ENCODE results near the gene CCDC174. TPM values are rescaled to one million over a fixed set of nuclear protein-coding genes. Genes with fewer than 3 reads are reported as not detected.

The CCDC174 gene
- total and polyA plus RNA-seq, 10 of the 15 experiments (the other 5 are each of a cell fraction or from before 2014, with no cell fraction given): 11.6 to 31.3 (median 19.1) TPM

DNA sequence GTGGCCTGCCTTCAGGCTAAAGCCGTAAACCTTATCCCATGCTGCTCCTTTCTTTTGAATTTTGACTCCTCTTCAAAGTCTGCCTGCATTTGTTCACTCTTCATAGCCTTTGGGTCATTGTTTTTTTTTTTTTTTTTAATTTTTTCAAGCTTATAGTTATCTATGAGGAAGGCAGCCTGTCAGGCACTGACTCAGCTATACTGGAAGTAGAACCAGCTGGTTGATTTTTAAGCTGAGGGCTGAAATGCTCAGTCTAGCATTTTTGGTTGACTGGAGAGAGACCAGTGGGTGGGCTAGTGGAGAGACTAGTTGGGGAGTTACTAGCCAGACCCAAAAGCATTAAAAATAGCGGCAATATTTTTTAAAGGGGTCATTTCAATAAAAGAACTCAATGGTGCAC, 67.4 kb downstream of the CCDC174 start:
- H3K4me2 ChIP-seq (ENCODE audit: control insufficient read depth, insufficient read depth): peak overlapping the region; percentile 66
- H3K27me3 ChIP-seq (replicated peaks in 1 of 2; ENCODE audit: control insufficient read depth in 2 of 2, insufficient read depth in 2 of 2, low read length in 1 of 2): no peaks in the 10 kb centered on the region
- H3K79me2 ChIP-seq (ENCODE audit: control insufficient read depth, insufficient read depth, low read length): no peaks in the 10 kb centered on the region
- FAIRE-seq: no peak
- no peak for DNase-seq (ENCODE audit: low read depth, low spot score)
- intact Hi-C loops (cut with micrococcal nuclease; ENCODE audit: unreplicated experiment): no loop called here
- H3K9me3 ChIP-seq (replicated peaks; ENCODE audit: control insufficient read depth, insufficient read depth, low read length): peaks cover 7% of the 10 kb centered on the region
- no peaks in the 10 kb centered on the region for H4K20me1 ChIP-seq (ENCODE audit: control insufficient read depth, insufficient read depth)
- RAD21 ChIA-PET (ENCODE audit: unreplicated experiment): interaction anchor here (0.6 to 1.4 kb wide), 5 partner anchors 13 to 63 kb away, joined by 3 to 6 read pairs (median 3); no protein-coding TSS in a partner anchor
- in situ Hi-C loops (cut with MboI): no loop called here
- WGBS (ENCODE audit: insufficient coverage, insufficient replicate concordance, low lambda C conversion rate, missing lambda C conversion rate): 97% methylated on average over 2 of the region's 2 CpGs
- SMC1A ChIA-PET (ENCODE audit: uncharacterized antibody, unreplicated experiment): interaction anchor here (1.1 to 2.3 kb wide), 4 partner anchors 13 to 25 kb away, joined by 3 to 6 read pairs (median 4); no protein-coding TSS in a partner anchor
- no peak overlapping the region for H3K4me3 ChIP-seq
- POLR2A ChIA-PET: interaction anchor here (0.6 to 2.1 kb wide), 3 partner anchors 21 to 509 kb away, joined by 3 to 7 read pairs (median 6); no protein-coding TSS in a partner anchor
- peaks cover 0 to 1% of the 10 kb centered on the region in 2 experiments; a peak in 1 of 4 replicates for H3K36me3 ChIP-seq (ENCODE audit: control insufficient read depth in 2 of 2, insufficient read depth in 2 of 2, low read length in 1 of 2)
- ATAC-seq: peak; percentile 64
- peaks cover 29% of the 10 kb centered on the region for H3K4me1 ChIP-seq (ENCODE audit: control insufficient read depth, insufficient read depth, low read length)
- H3K9ac ChIP-seq (ENCODE audit: control insufficient read depth, insufficient read depth, low read length): no peak overlapping the region
- BruUV-seq (replicated peaks): no TSS peak
- peak overlapping the region; percentile 58 for H2AFZ ChIP-seq (ENCODE audit: control insufficient read depth, low read depth, low read length)
- H3K27ac ChIP-seq (ENCODE audit: control insufficient read depth, insufficient read depth): peak overlapping the region; percentile 55
- TF ChIP-seq NFYA (IDR thresholded peaks at IDR 0.05; ENCODE audit: borderline replicate concordance, low read depth, low read length) (no peak), HDAC6 (IDR thresholded peaks at IDR 0.05; ENCODE audit: unreplicated experiment) (no peak), YBX1 (IDR thresholded peaks at IDR 0.05) (no peak)
- CTCF ChIA-PET: interaction anchor here (1.0 to 1.2 kb wide), 4 partner anchors 31 to 66 kb away, joined by 3 to 5 read pairs (median 3); no protein-coding TSS in a partner anchor

DNA sequence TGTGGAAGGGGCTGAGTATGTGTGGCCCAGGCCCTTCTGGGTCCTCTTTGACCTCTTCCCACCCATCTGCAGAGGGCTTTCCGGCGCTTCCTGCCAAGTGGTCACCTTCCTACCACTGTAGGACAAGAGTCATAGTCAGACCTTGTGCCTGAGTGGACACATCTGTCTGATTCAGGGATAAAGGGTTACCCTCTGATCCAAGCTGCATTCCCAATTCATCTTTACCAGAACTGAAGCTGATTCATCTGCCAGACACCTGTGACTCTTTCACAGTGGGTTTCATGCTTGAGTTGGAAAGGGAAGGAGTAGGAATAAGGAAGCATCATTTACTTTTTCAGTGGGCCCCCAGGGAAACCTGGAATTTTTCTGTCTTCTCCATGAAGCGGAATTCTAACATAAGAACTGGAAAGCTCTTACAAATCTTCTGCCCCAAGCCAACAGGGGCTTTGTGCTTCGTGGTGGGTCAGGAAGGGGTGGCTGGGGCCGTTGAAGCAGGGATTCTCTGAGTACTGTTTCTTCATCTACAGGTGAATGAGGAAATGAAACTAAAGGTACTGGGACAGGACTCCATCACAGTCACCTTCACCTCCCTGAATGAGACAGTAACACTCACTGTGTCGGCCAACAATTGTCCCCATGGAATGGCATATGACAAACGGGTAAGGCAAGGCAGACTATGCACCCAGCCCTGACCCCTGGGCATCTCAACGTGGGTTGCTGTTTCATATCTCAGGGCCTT, 69.7 kb downstream of the CCDC174 start:
- POLR2A ChIA-PET: interaction anchor here (1.0 kb wide), 1 partner anchor 29 kb away, joined by 3 read pairs; no protein-coding TSS in a partner anchor

More for the DNA sequence above, 69.7 kb downstream of the CCDC174 start:
- intact Hi-C loops (cut with micrococcal nuclease; ENCODE audit: unreplicated experiment): no loop called here
- H3K27me3 ChIP-seq (replicated peaks in 1 of 2; ENCODE audit: control insufficient read depth in 2 of 2, insufficient read depth in 2 of 2, low read length in 1 of 2): no peaks in the 10 kb centered on the region
- 52% methylated on average over 8 of the region's 8 CpGs for WGBS (ENCODE audit: insufficient coverage, insufficient replicate concordance, low lambda C conversion rate, missing lambda C conversion rate)
- BruUV-seq (replicated peaks): no TSS peak
- H3K9me3 ChIP-seq (replicated peaks; ENCODE audit: control insufficient read depth, insufficient read depth, low read length): peaks cover 7% of the 10 kb centered on the region
- RAD21 ChIA-PET (ENCODE audit: unreplicated experiment): interaction anchor here (0.7 kb wide), 1 partner anchor 25 kb away, joined by 3 read pairs; no protein-coding TSS in a partner anchor
- no peak overlapping the region for H3K9ac ChIP-seq (ENCODE audit: control insufficient read depth, insufficient read depth, low read length)
- 0 out of 4 replicates have a peak, but pooled peaks of 1 of the 2 experiments have one; percentile 9 for TF ChIP-seq IKZF2 (IDR thresholded peaks at IDR 0.05)
- TF ChIP-seq ZNF622 (IDR thresholded peaks at IDR 0.05): no peak
- TF ChIP-seq SPI1 (IDR thresholded peaks at IDR 0.05; ENCODE audit: borderline replicate concordance, insufficient read depth, low read depth, low read length): peak; percentile 85
- no peak for TF ChIP-seq KLF5 (IDR thresholded peaks at IDR 0.05; ENCODE audit: partially characterized antibody)
- CTCF ChIA-PET: no interaction called here
- peak overlapping the region; percentile 41; the same call in 1 of the 2 replicates for H3K4me2 ChIP-seq (ENCODE audit: control insufficient read depth, insufficient read depth)
- peak; percentile 51; the same call in 2 of the 3 replicates for ATAC-seq
- no peak overlapping the region for H3K27ac ChIP-seq (ENCODE audit: control insufficient read depth, insufficient read depth)
- peaks cover 29% of the 10 kb centered on the region for H3K4me1 ChIP-seq (ENCODE audit: control insufficient read depth, insufficient read depth, low read length)
- H3K36me3 ChIP-seq (ENCODE audit: control insufficient read depth in 2 of 2, insufficient read depth in 2 of 2, low read length in 1 of 2): no peaks in the 10 kb centered on the region
- H4K20me1 ChIP-seq (ENCODE audit: control insufficient read depth, insufficient read depth): no peaks in the 10 kb centered on the region
- no peak for FAIRE-seq
- H2AFZ ChIP-seq (ENCODE audit: control insufficient read depth, low read depth, low read length): no peak overlapping the region
- in situ Hi-C loops (cut with MboI): no loop called here
- no peak overlapping the region for H3K4me3 ChIP-seq
- no peak for DNase-seq (ENCODE audit: low read depth, low spot score)
- H3K79me2 ChIP-seq (ENCODE audit: control insufficient read depth, insufficient read depth, low read length): no peaks in the 10 kb centered on the region
- SMC1A ChIA-PET (ENCODE audit: uncharacterized antibody, unreplicated experiment): interaction anchor here (0.6 to 1.4 kb wide), 2 partner anchors 18 to 35 kb away, joined by 3 read pairs; no protein-coding TSS in a partner anchor
